NT2/D1 (cell line): ENCODE measurements around the gene RAVER1.

ENCODE experiments used
- SUZ12 ChIP-seq: IDR thresholded peaks from 2 replicates; pipeline ENCODE4 v1.6.1; 2011; ENCODE audit not compliant: insufficient read length, insufficient read depth; ENCODE audit errors: extremely low read depth
- YY1 ChIP-seq: IDR thresholded peaks from 2 replicates; pipeline ENCODE4 v1.6.1; 2011; ENCODE audit not compliant: insufficient read length, insufficient read depth
- ZNF274 ChIP-seq: IDR thresholded peaks from 2 replicates; pipeline ENCODE4 v1.6.1; 2011; ENCODE audit warnings: mild to moderate bottlenecking, low read depth, low read length

DNA sequence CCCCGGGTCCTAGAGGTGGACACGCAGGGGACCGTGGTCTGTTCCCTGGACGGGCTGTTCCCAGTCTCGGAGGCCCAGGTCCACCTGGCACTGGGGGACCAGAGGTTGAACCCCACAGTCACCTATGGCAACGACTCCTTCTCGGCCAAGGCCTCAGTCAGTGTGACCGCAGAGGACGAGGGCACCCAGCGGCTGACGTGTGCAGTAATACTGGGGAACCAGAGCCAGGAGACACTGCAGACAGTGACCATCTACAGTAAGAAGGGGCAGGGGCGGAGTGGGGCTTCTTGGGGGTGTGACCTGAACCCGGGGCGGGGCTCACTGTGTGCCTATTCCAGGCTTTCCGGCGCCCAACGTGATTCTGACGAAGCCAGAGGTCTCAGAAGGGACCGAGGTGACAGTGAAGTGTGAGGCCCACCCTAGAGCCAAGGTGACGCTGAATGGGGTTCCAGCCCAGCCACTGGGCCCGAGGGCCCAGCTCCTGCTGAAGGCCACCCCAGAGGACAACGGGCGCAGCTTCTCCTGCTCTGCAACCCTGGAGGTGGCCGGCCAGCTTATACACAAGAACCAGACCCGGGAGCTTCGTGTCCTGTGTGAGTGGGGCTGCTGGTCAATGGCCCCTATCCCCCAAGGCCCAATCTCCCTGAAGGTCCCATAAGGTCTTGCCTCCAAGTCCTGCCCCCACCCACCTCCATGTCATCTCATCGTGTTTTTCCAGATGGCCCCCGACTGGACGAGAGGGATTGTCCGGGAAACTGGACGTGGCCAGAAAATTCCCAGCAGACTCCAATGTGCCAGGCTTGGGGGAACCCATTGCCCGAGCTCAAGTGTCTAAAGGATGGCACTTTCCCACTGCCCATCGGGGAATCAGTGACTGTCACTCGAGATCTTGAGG lies 49.0 kb downstream of the RAVER1 start:
- TF ChIP-seq YY1 (no peak), ZNF274 (no peak), SUZ12 (no peak)
